ENCODE results near the gene EFNB1.
"Not testable (repeated sequence)": the region's sequence is repeated elsewhere in the genome, so short reads cannot be mapped to it uniquely, and the experiment has no call there.

GRCh38 chrX:68781295-68781694, 47.5 kb upstream of the EFNB1 start:
- TF ChIP-seq POLR2A (IDR thresholded peaks at IDR 0.05); CTCF (IDR thresholded peaks at IDR 0.05 in 4 of 5, conservative IDR thresholded peaks at IDR 0.05 in 1 of 5): not testable (repeated sequence)

All from gastrocnemius medialis (tissue), 4 donors.